Vagina (tissue), 2 donors: ENCODE results near the gene ZC3HAV1L.

ENCODE experiments used
- POLR2AphosphoS5 ChIP-seq, 2 donors: sonication (generic); formaldehyde crosslinking; IDR thresholded peaks; one replicate each; pipeline ENCODE4 v1.9.0; 2017; ENCODE audit warnings: antibody characterized with exemption in 2 of 2, mild to moderate bottlenecking in 2 of 2, low read depth in 1 of 2; ENCODE audit not compliant: insufficient read depth in 1 of 2
- TF ChIP-seq, protein P1 (sequence below), 3 experiments: fragments of 450-650 bp in 2 of 3; fragments of 200-600 bp in 1 of 3; sonication (generic) in 1 of 3; IDR thresholded peaks; one replicate each; pipeline ENCODE4 v1.5.1; 2017 to 2019; ENCODE audit warnings: antibody characterized with exemption in 3 of 3, mild to moderate bottlenecking in 2 of 3, moderate library complexity in 2 of 3

DNA sequence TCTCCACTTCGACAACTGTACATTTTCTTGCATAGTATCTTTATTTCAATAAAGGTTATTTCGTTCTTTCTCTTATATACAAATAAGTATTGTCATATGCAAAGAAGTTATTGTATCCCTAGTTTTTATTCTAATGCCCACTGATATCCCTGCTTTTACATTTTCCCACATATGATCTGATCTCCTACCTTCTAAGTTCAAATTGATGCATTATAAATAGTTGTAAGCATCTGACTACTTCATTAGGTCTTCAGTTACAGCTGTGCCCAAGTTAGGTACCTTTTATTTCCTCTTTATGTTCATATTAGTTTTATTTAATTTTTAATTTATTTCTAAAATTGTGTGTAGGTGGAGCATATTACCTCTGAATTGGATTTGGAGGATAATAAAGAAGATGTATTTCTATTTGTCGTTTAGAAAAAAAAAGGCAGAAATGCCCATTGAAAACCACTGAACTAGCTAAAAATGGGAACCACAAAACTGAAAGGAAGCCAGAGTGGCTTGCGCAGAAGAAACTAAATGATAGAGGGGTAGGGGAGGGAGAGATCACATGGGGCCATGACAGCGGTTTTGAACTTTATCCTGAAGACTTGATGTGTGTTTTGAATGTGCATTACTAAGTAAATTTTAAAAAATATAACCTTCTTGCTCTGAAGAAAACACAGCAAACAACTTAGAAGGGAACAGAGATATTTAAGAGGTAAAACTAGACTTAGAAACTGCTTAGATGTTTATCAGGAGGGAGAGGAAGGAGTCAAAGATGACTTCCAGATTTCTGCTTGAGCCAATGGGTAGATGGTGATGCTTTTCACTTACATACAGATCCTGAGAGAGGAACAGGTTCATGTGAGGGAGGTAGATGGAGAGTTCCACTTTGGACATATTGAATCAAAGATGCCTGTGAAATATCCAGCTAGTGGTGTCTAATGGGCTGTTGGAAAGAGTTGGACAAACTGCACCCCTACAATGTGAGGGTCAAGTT, 9.3 kb upstream of the ZC3HAV1L start:
- TF ChIP-seq, protein P1, sequence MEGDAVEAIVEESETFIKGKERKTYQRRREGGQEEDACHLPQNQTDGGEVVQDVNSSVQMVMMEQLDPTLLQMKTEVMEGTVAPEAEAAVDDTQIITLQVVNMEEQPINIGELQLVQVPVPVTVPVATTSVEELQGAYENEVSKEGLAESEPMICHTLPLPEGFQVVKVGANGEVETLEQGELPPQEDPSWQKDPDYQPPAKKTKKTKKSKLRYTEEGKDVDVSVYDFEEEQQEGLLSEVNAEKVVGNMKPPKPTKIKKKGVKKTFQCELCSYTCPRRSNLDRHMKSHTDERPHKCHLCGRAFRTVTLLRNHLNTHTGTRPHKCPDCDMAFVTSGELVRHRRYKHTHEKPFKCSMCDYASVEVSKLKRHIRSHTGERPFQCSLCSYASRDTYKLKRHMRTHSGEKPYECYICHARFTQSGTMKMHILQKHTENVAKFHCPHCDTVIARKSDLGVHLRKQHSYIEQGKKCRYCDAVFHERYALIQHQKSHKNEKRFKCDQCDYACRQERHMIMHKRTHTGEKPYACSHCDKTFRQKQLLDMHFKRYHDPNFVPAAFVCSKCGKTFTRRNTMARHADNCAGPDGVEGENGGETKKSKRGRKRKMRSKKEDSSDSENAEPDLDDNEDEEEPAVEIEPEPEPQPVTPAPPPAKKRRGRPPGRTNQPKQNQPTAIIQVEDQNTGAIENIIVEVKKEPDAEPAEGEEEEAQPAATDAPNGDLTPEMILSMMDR (IDR thresholded peaks at IDR 0.05) = no peak
- no peak for TF ChIP-seq POLR2AphosphoS5 (IDR thresholded peaks at IDR 0.05; ENCODE audit: insufficient read depth in 1 of 2, low read depth in 1 of 2)
